ENCODE results near the gene NPAS3.

The NPAS3 gene

GRCh38 chr14:33273978-33274377, 335.3 kb downstream of the NPAS3 start:
- ChIA-PET CTCF (no interaction called here), POLR2A (no interaction called here)
- Histone ChIP-seq H3K4me1 (ENCODE audit: control insufficient read depth, insufficient read depth, low read length) (no peaks in the 10 kb centered on the region), H3K4me3 (ENCODE audit: low read depth, low read length) (no peak overlapping the region), H3K9me3 (ENCODE audit: control insufficient read depth, insufficient read depth, low read depth, low read length) (no peaks in the 10 kb centered on the region), H3K36me3 (ENCODE audit: control insufficient read depth in 2 of 2, insufficient read depth in 1 of 2, low read length in 2 of 2) (no peaks in the 10 kb centered on the region), H3K27ac (ENCODE audit: extremely low read depth, low read depth, low read length) (no peak overlapping the region)
- no peak for TF ChIP-seq ZNF777 (tag by site-specific recombination; IDR thresholded peaks at IDR 0.05; ENCODE audit: borderline replicate concordance)
- TF ChIP-seq ZNF768 (tag by site-specific recombination; IDR thresholded peaks at IDR 0.05), result no peak
- TF ChIP-seq ZFP69B (tag by site-specific recombination; IDR thresholded peaks at IDR 0.05), result no peak
- no peak for TF ChIP-seq ZNF140 (tag by site-specific recombination; IDR thresholded peaks at IDR 0.05)
- TF ChIP-seq ZNF626 (tag by site-specific recombination; IDR thresholded peaks at IDR 0.05), result no peak
- TF ChIP-seq, protein P1, sequence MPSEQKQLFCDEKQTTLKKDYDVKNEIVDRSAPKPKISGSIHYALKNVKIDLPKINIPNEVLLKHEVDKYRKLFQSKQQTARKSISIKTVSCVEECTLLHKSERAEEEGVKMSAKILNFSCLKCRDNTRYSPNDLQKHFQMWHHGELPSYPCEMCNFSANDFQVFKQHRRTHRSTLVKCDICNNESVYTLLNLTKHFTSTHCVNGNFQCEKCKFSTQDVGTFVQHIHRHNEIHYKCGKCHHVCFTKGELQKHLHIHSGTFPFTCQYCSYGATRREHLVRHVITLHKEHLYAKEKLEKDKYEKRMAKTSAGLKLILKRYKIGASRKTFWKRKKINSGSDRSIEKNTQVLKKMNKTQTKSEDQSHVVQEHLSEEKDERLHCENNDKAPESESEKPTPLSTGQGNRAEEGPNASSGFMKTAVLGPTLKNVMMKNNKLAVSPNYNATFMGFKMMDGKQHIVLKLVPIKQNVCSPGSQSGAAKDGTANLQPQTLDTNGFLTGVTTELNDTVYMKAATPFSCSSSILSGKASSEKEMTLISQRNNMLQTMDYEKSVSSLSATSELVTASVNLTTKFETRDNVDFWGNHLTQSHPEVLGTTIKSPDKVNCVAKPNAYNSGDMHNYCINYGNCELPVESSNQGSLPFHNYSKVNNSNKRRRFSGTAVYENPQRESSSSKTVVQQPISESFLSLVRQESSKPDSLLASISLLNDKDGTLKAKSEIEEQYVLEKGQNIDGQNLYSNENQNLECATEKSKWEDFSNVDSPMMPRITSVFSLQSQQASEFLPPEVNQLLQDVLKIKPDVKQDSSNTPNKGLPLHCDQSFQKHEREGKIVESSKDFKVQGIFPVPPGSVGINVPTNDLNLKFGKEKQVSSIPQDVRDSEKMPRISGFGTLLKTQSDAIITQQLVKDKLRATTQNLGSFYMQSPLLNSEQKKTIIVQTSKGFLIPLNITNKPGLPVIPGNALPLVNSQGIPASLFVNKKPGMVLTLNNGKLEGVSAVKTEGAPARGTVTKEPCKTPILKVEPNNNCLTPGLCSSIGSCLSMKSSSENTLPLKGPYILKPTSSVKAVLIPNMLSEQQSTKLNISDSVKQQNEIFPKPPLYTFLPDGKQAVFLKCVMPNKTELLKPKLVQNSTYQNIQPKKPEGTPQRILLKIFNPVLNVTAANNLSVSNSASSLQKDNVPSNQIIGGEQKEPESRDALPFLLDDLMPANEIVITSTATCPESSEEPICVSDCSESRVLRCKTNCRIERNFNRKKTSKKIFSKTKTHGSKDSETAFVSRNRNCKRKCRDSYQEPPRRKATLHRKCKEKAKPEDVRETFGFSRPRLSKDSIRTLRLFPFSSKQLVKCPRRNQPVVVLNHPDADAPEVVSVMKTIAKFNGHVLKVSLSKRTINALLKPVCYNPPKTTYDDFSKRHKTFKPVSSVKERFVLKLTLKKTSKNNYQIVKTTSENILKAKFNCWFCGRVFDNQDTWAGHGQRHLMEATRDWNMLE (tag by site-specific recombination; conservative IDR thresholded peaks at IDR 0.05; ENCODE audit: low read depth), result no peak
- TF ChIP-seq, protein P2, sequence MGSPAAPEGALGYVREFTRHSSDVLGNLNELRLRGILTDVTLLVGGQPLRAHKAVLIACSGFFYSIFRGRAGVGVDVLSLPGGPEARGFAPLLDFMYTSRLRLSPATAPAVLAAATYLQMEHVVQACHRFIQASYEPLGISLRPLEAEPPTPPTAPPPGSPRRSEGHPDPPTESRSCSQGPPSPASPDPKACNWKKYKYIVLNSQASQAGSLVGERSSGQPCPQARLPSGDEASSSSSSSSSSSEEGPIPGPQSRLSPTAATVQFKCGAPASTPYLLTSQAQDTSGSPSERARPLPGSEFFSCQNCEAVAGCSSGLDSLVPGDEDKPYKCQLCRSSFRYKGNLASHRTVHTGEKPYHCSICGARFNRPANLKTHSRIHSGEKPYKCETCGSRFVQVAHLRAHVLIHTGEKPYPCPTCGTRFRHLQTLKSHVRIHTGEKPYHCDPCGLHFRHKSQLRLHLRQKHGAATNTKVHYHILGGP (tag by site-specific recombination; IDR thresholded peaks at IDR 0.05), result no peak
- no peak for TF ChIP-seq YY1 (tag by site-specific recombination; IDR thresholded peaks at IDR 0.05)
- no peak for TF ChIP-seq ZNF639 (tag by site-specific recombination; IDR thresholded peaks at IDR 0.05)
- no peak for TF ChIP-seq ZNF248 (tag by site-specific recombination; IDR thresholded peaks at IDR 0.05)
- TF ChIP-seq ZNF549 (tag by site-specific recombination; IDR thresholded peaks at IDR 0.05), result no peak
- no peak for TF ChIP-seq ZNF571 (tag by site-specific recombination; IDR thresholded peaks at IDR 0.05)
- TF ChIP-seq ZNF138 (tag by site-specific recombination; IDR thresholded peaks at IDR 0.05; ENCODE audit: borderline replicate concordance), result no peak
- TF ChIP-seq ZNF2 (tag by site-specific recombination; IDR thresholded peaks at IDR 0.05), result no peak
- no peak for TF ChIP-seq ZNF133 (tag by site-specific recombination; IDR thresholded peaks at IDR 0.05)

DNA sequence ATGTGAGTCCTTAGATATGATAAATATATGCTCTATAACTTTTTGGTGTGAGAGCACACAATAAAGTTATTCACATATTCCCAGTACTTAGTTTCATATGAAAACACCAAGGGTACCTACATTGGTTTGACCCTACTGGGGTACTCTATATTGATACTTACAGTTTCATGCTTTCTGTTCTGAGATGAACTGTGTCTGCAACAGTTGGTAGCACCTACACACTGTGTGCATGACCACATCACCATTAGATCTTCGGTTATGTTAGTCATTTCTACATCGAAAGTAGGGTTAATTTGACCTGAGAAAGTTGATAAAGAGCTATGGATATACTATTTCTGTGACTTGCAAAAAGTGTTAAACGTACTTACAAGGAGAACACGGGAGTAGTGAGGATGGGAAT, 337.2 kb downstream of the NPAS3 start:
- Histone ChIP-seq H3K9me3 (ENCODE audit: control insufficient read depth, insufficient read depth, low read depth, low read length) (no peaks in the 10 kb centered on the region), H3K4me3 (ENCODE audit: low read depth, low read length) (no peak overlapping the region), H3K27ac (ENCODE audit: extremely low read depth, low read depth, low read length) (no peak overlapping the region), H3K36me3 (ENCODE audit: control insufficient read depth in 2 of 2, insufficient read depth in 1 of 2, low read length in 2 of 2) (no peaks in the 10 kb centered on the region), H3K4me1 (ENCODE audit: control insufficient read depth, insufficient read depth, low read length) (peaks cover 2% of the 10 kb centered on the region; the same call in 1 of the 2 replicates)
- CTCF ChIA-PET, result no interaction called here
- POLR2A ChIA-PET, result no interaction called here
- TF ChIP-seq ZNF274 (IDR thresholded peaks at IDR 0.05; ENCODE audit: low read length) (no peak), ZNF274 (tag by site-specific recombination; IDR thresholded peaks at IDR 0.05; ENCODE audit: borderline replicate concordance) (no peak), ZNF530 (tag by site-specific recombination; IDR thresholded peaks at IDR 0.05; ENCODE audit: low read depth) (no peak), ZNF76 (tag by site-specific recombination; IDR thresholded peaks at IDR 0.05; ENCODE audit: borderline replicate concordance, low read depth) (no peak), ZNF629 (tag by site-specific recombination; IDR thresholded peaks at IDR 0.05) (no peak), HOXD13 (CRISPR knock-in tag; IDR thresholded peaks at IDR 0.05; ENCODE audit: borderline replicate concordance) (no peak), ZNF785 (tag by site-specific recombination; IDR thresholded peaks at IDR 0.05) (no peak), ZNF561 (tag by site-specific recombination; IDR thresholded peaks at IDR 0.05; ENCODE audit: borderline replicate concordance) (no peak)
- TF ChIP-seq, protein P3, sequence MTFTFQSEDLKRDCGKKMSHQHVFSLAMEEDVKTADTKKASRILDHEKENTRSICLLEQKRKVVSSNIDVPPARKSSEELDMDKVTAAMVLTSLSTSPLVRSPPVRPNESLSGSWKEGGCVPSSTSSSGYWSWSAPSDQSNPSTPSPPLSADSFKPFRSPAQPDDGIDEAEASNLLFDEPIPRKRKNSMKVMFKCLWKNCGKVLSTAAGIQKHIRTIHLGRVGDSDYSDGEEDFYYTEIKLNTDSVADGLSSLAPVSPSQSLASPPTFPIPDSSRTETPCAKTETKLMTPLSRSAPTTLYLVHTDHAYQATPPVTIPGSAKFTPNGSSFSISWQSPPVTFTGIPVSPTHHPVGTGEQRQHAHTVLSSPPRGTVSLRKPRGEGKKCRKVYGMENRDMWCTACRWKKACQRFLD (tag by site-specific recombination; IDR thresholded peaks at IDR 0.05), result no peak
